Measurements from ENCODE around the gene SLC3A2.

DNA sequence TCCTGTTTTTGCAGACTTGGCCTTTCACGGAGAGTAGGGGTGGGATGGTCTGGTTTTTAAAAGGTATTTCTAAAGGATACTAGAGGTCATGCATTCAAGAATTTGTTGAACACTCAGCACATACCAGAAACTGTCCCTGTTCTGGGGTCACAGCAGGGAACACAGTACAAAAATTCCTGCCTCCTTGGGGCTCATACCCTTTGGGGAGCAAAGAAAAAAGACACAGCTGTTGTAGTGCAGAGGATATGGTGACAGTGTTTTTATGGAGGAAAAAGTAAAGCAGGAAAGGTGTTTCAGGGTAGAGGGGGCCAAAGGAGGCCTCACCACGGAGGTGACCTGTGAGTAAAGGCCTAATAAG, 8.4 kb downstream of the SLC3A2 start:
- TF ChIP-seq EGR1 (IDR thresholded peaks at IDR 0.05; ENCODE audit: low read depth in 2 of 2) (no peak), YY1 (IDR thresholded peaks at IDR 0.05) (no peak)
- TF ChIP-seq, protein P1, sequence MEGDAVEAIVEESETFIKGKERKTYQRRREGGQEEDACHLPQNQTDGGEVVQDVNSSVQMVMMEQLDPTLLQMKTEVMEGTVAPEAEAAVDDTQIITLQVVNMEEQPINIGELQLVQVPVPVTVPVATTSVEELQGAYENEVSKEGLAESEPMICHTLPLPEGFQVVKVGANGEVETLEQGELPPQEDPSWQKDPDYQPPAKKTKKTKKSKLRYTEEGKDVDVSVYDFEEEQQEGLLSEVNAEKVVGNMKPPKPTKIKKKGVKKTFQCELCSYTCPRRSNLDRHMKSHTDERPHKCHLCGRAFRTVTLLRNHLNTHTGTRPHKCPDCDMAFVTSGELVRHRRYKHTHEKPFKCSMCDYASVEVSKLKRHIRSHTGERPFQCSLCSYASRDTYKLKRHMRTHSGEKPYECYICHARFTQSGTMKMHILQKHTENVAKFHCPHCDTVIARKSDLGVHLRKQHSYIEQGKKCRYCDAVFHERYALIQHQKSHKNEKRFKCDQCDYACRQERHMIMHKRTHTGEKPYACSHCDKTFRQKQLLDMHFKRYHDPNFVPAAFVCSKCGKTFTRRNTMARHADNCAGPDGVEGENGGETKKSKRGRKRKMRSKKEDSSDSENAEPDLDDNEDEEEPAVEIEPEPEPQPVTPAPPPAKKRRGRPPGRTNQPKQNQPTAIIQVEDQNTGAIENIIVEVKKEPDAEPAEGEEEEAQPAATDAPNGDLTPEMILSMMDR (IDR thresholded peaks at IDR 0.05; ENCODE audit: low read depth, low read length, missing input control): no peak
- TF ChIP-seq, protein P2, sequence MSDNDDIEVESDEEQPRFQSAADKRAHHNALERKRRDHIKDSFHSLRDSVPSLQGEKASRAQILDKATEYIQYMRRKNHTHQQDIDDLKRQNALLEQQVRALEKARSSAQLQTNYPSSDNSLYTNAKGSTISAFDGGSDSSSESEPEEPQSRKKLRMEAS (IDR thresholded peaks at IDR 0.05): no peak
